HEK293 (cell line): ENCODE measurements around the gene SCUBE3.
A peak's percentile ranks its signal among the peaks of the same experiment; 100 is the strongest.

Source experiments
- CTCF ChIA-PET: fragments of 350-600 bp; formaldehyde crosslinking; extraction: SDS; loops from one replicate; lab custom pipeline; 2021; ENCODE audit warnings: antibody characterized with exemption; lab: Yijun Ruan, JAX
- POLR2A ChIA-PET: fragments of 300-600 bp; formaldehyde crosslinking; extraction: SDS; loops from one replicate; lab custom pipeline; 2020; ENCODE audit warnings: antibody characterized with exemption, inconsistent platforms; lab: Yijun Ruan, JAX
- H3K27ac ChIP-seq: fragments of 200-500 bp; sonication (Bioruptor generic); 2 replicates; pipeline ENCODE4 v1.5.1; 2014; ENCODE audit warnings: low read depth, low read length, control low read depth, inconsistent platforms; ENCODE audit errors: extremely low read depth
- H3K36me3 ChIP-seq, 2 experiments: fragments of 200-500 bp in 1 of 2; sonication (Bioruptor generic) in 1 of 2; 1 replicate in 1 of 2; 2 replicates in 1 of 2; pipeline ENCODE4 v1.5.1; 2014 to 2017; ENCODE audit warnings: inconsistent platforms in 2 of 2, low read length in 2 of 2; ENCODE audit not compliant: control insufficient read depth in 2 of 2, insufficient read depth in 1 of 2
- H3K4me1 ChIP-seq: fragments of 200-500 bp; sonication (Bioruptor generic); 2 replicates; pipeline ENCODE4 v1.5.1; 2014; ENCODE audit warnings: mild to moderate bottlenecking, low read length, inconsistent platforms; ENCODE audit not compliant: control insufficient read depth, insufficient read depth
- H3K4me3 ChIP-seq: 2 replicates; pipeline ENCODE4 v1.5.1; 2011; ENCODE audit warnings: low read depth, mild to moderate bottlenecking, control low read depth, low read length, moderate library complexity
- H3K9me3 ChIP-seq: fragments of 200-500 bp; sonication (Bioruptor generic); 2 replicates; pipeline ENCODE4 v1.5.1; 2014; ENCODE audit warnings: low read depth, low read length, inconsistent platforms; ENCODE audit not compliant: control insufficient read depth, insufficient read depth
- ZBTB48 ChIP-seq: fragments of 450-650 bp; formaldehyde crosslinking; IDR thresholded peaks from 2 replicates; pipeline ENCODE4 v1.5.1; 2016; ENCODE audit warnings: missing biosample characterization, missing genetic modification characterization
- ZNF121 ChIP-seq: fragments of 450-650 bp; formaldehyde crosslinking; IDR thresholded peaks from 2 replicates; pipeline ENCODE4 v1.5.1; 2016; ENCODE audit warnings: missing biosample characterization, missing genetic modification characterization
- ZNF157 ChIP-seq: fragments of 450-650 bp; formaldehyde crosslinking; IDR thresholded peaks from 2 replicates; pipeline ENCODE4 v1.5.1; 2016; ENCODE audit warnings: missing biosample characterization, missing genetic modification characterization
- ZNF169 ChIP-seq: fragments of 450-650 bp; formaldehyde crosslinking; IDR thresholded peaks from 2 replicates; pipeline ENCODE4 v1.5.1; 2016; ENCODE audit warnings: missing biosample characterization, missing genetic modification characterization
- ZNF274 ChIP-seq, 2 experiments: fragments of 200-500 bp in 1 of 2; fragments of 450-650 bp in 1 of 2; sonication (Bioruptor generic) in 1 of 2; formaldehyde crosslinking in 1 of 2; IDR thresholded peaks; 2 replicates each; pipeline versions ENCODE4 v1.5.1 to v1.6.1; 2014 to 2016; ENCODE audit warnings: borderline replicate concordance in 1 of 2, inconsistent platforms in 1 of 2, low read length in 1 of 2, missing biosample characterization in 1 of 2, missing genetic modification characterization in 1 of 2
- ZNF292 ChIP-seq: fragments of 450-650 bp; formaldehyde crosslinking; IDR thresholded peaks from 2 replicates; pipeline ENCODE4 v1.5.1; 2016; ENCODE audit warnings: low read depth, missing biosample characterization, missing genetic modification characterization, borderline replicate concordance
- ZNF433 ChIP-seq: fragments of 450-650 bp; formaldehyde crosslinking; IDR thresholded peaks from 2 replicates; pipeline ENCODE4 v1.5.1; 2016; ENCODE audit warnings: missing biosample characterization, missing genetic modification characterization, low read depth
- ZNF514 ChIP-seq: fragments of 450-650 bp; formaldehyde crosslinking; IDR thresholded peaks from 2 replicates; pipeline ENCODE4 v1.5.1; 2016; ENCODE audit warnings: missing biosample characterization, missing genetic modification characterization
- ZNF521 ChIP-seq: fragments of 450-650 bp; formaldehyde crosslinking; IDR thresholded peaks from 2 replicates; pipeline ENCODE4 v1.5.1; 2017; ENCODE audit warnings: missing biosample characterization, mild to moderate bottlenecking, missing genetic modification characterization
- ZNF558 ChIP-seq: fragments of 450-650 bp; formaldehyde crosslinking; IDR thresholded peaks from 2 replicates; pipeline ENCODE4 v1.5.1; 2016; ENCODE audit warnings: missing biosample characterization, missing genetic modification characterization
- ZNF585B ChIP-seq: fragments of 450-650 bp; formaldehyde crosslinking; IDR thresholded peaks from 2 replicates; pipeline ENCODE4 v1.5.1; 2016; ENCODE audit warnings: missing biosample characterization, missing genetic modification characterization
- ZNF600 ChIP-seq: fragments of 450-650 bp; formaldehyde crosslinking; IDR thresholded peaks from 2 replicates; pipeline ENCODE4 v1.5.1; 2016; ENCODE audit warnings: missing biosample characterization, missing genetic modification characterization
- ZNF621 ChIP-seq: fragments of 450-650 bp; formaldehyde crosslinking; IDR thresholded peaks from 2 replicates; pipeline ENCODE4 v1.5.1; 2017; ENCODE audit warnings: missing biosample characterization, missing genetic modification characterization
- ZNF777 ChIP-seq: fragments of 450-650 bp; formaldehyde crosslinking; IDR thresholded peaks from 2 replicates; pipeline ENCODE4 v1.5.1; 2017; ENCODE audit warnings: missing biosample characterization, missing genetic modification characterization, borderline replicate concordance
- TF ChIP-seq, protein P1 (sequence below): fragments of 450-650 bp; formaldehyde crosslinking; IDR thresholded peaks from 2 replicates; pipeline ENCODE4 v1.5.1; 2017; ENCODE audit warnings: missing biosample characterization, mild to moderate bottlenecking, missing genetic modification characterization, moderate library complexity
- TF ChIP-seq, protein P2 (sequence below): fragments of 450-650 bp; formaldehyde crosslinking; IDR thresholded peaks from 2 replicates; pipeline ENCODE4 v1.5.1; 2017; ENCODE audit warnings: missing biosample characterization, missing genetic modification characterization
- TF ChIP-seq, protein P3 (sequence below): fragments of 450-650 bp; formaldehyde crosslinking; IDR thresholded peaks from 2 replicates; pipeline ENCODE4 v1.5.1; 2016; ENCODE audit warnings: missing biosample characterization, missing genetic modification characterization
- TF ChIP-seq, protein P4 (sequence below): fragments of 450-650 bp; formaldehyde crosslinking; IDR thresholded peaks from 2 replicates; pipeline ENCODE4 v1.5.1; 2016; ENCODE audit warnings: missing biosample characterization, missing genetic modification characterization
- TF ChIP-seq, protein P5 (sequence below): fragments of 450-650 bp; IDR thresholded peaks from 2 replicates; pipeline ENCODE4 v1.5.1; 2018; ENCODE audit warnings: missing biosample characterization, mild to moderate bottlenecking, missing genetic modification characterization

The SCUBE3 gene

DNA sequence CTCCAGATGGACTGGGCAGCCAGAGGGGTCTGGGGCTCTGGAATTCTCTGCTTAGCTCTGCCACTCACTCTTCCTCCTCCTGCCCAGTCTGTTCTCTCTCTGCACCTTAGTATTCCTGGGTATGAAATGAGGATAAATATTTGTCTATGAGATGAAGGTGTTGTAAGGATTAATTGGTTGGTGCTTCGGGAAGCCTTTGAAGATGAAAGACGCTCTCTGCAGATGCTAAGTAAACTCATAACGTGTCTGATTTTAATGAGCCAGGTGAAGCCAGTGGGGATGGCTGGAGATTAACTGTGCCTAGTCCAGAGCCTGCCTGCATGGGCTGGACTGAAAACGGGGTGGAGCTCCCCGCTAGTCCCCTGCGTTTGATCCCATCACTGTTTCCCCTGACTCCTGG is 49.5 kb upstream of the SCUBE3 start:
- Histone ChIP-seq H3K9me3 (no peaks in the 10 kb centered on the region), H3K4me3 (no peak overlapping the region), H3K36me3 (no peaks in the 10 kb centered on the region), H3K27ac (no peak overlapping the region), H3K4me1 (no peaks in the 10 kb centered on the region; the same call in 1 of the 2 replicates)
- ChIA-PET POLR2A (no interaction called here), CTCF (interaction anchor here (1.0 kb wide), 1 partner anchor 41 kb away, joined by 3 read pairs; no protein-coding TSS in a partner anchor)
- no peak for TF ChIP-seq ZNF292 (tag by site-specific recombination)
- peak; percentile 77 for TF ChIP-seq ZNF558 (tag by site-specific recombination)

DNA sequence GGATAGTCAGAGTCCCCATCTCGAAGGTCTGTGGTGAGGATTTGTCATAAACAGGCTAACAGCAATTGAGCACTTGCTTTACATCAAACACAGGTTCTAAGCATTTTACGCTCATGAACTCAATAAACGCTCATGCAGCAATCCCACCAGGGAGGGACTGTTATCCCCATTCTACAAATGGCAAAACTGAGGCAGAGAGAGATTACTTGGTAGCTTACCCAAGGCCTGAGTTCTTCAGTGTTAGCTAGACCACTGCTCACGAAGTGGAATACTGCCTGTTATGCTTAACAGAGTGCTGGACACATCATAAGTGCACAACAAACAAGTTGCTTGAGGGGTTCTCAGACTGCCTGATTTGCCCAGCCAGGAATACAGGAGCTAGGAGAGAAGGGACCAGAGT is 48.9 kb upstream of the SCUBE3 start:
- no peaks in the 10 kb centered on the region for H3K36me3 ChIP-seq
- no peaks in the 10 kb centered on the region; the same call in 1 of the 2 replicates for H3K4me1 ChIP-seq
- CTCF ChIA-PET = interaction anchor here (0.8 kb wide), 1 partner anchor 76 kb away, joined by 4 read pairs; no protein-coding TSS in a partner anchor
- POLR2A ChIA-PET = no interaction called here
- no peak overlapping the region for H3K27ac ChIP-seq
- H3K9me3 ChIP-seq = no peaks in the 10 kb centered on the region
- TF ChIP-seq ZNF621 (no peak), ZNF274 (IDR thresholded peaks at IDR 0.05; ENCODE audit: low read length) (no peak), ZNF274 (tag by site-specific recombination; IDR thresholded peaks at IDR 0.05; ENCODE audit: borderline replicate concordance) (no peak), ZNF585B (no peak), ZNF514 (tag by site-specific recombination) (no peak), ZNF121 (tag by site-specific recombination) (no peak), ZNF521 (tag by site-specific recombination) (no peak), ZNF600 (no peak)
- TF ChIP-seq, protein P1, sequence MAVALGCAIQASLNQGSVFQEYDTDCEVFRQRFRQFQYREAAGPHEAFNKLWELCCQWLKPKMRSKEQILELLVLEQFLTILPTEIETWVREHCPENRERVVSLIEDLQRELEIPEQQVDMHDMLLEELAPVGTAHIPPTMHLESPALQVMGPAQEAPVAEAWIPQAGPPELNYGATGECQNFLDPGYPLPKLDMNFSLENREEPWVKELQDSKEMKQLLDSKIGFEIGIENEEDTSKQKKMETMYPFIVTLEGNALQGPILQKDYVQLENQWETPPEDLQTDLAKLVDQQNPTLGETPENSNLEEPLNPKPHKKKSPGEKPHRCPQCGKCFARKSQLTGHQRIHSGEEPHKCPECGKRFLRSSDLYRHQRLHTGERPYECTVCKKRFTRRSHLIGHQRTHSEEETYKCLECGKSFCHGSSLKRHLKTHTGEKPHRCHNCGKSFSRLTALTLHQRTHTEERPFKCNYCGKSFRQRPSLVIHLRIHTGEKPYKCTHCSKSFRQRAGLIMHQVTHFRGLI (tag by site-specific recombination) = no peak
- TF ChIP-seq, protein P2, sequence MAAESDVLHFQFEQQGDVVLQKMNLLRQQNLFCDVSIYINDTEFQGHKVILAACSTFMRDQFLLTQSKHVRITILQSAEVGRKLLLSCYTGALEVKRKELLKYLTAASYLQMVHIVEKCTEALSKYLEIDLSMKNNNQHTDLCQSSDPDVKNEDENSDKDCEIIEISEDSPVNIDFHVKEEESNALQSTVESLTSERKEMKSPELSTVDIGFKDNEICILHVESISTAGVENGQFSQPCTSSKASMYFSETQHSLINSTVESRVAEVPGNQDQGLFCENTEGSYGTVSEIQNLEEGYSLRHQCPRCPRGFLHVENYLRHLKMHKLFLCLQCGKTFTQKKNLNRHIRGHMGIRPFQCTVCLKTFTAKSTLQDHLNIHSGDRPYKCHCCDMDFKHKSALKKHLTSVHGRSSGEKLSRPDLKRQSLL = no peak
- H3K4me3 ChIP-seq = no peak overlapping the region

DNA sequence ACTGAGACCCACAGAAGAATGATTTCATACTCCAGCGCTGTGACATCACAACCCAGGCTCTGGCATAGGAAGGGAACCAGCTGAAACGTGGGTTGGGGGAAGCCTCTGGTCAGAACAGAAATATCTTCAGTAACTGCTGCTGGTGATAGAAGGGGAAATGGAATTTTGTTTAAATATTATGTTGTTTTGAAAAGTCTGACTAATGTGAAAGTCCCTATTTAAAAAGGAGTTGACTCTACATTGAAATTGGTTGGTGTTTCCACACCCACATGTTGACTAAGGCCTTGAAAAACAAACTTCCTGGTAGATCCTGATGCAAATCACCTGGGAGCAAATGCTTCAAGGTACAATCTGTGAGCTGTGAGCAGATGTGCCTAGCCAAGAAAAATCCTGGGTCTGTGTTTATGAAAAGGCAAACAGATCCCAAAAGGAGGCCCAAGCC is 48.1 kb upstream of the SCUBE3 start:
- Histone ChIP-seq H3K4me1 (no peaks in the 10 kb centered on the region; the same call in 1 of the 2 replicates), H3K27ac (no peak overlapping the region), H3K36me3 (no peaks in the 10 kb centered on the region), H3K4me3 (no peak overlapping the region), H3K9me3 (no peaks in the 10 kb centered on the region)
- POLR2A ChIA-PET = no interaction called here
- CTCF ChIA-PET = interaction anchor here (0.8 kb wide), 1 partner anchor 75 kb away, joined by 4 read pairs; no protein-coding TSS in a partner anchor
- TF ChIP-seq, protein P3, sequence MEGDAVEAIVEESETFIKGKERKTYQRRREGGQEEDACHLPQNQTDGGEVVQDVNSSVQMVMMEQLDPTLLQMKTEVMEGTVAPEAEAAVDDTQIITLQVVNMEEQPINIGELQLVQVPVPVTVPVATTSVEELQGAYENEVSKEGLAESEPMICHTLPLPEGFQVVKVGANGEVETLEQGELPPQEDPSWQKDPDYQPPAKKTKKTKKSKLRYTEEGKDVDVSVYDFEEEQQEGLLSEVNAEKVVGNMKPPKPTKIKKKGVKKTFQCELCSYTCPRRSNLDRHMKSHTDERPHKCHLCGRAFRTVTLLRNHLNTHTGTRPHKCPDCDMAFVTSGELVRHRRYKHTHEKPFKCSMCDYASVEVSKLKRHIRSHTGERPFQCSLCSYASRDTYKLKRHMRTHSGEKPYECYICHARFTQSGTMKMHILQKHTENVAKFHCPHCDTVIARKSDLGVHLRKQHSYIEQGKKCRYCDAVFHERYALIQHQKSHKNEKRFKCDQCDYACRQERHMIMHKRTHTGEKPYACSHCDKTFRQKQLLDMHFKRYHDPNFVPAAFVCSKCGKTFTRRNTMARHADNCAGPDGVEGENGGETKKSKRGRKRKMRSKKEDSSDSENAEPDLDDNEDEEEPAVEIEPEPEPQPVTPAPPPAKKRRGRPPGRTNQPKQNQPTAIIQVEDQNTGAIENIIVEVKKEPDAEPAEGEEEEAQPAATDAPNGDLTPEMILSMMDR (tag by site-specific recombination) = no peak
- TF ChIP-seq ZNF433 (tag by site-specific recombination) (no peak), ZBTB48 (tag by site-specific recombination) (no peak), ZNF157 (tag by site-specific recombination) (no peak), ZNF777 (tag by site-specific recombination) (no peak), ZNF169 (tag by site-specific recombination) (no peak), ZNF274 (IDR thresholded peaks at IDR 0.05; ENCODE audit: low read length) (no peak), ZNF274 (tag by site-specific recombination; IDR thresholded peaks at IDR 0.05; ENCODE audit: borderline replicate concordance) (no peak), ZNF621 (no peak)
- TF ChIP-seq, protein P4, sequence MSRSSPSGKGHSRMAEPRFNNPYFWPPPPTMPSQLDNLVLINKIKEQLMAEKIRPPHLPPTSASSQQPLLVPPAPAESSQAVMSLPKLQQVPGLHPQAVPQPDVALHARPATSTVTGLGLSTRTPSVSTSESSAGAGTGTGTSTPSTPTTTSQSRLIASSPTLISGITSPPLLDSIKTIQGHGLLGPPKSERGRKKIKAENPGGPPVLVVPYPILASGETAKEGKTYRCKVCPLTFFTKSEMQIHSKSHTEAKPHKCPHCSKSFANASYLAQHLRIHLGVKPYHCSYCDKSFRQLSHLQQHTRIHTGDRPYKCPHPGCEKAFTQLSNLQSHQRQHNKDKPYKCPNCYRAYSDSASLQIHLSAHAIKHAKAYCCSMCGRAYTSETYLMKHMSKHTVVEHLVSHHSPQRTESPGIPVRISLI (tag by site-specific recombination) = no peak
- TF ChIP-seq, protein P5, sequence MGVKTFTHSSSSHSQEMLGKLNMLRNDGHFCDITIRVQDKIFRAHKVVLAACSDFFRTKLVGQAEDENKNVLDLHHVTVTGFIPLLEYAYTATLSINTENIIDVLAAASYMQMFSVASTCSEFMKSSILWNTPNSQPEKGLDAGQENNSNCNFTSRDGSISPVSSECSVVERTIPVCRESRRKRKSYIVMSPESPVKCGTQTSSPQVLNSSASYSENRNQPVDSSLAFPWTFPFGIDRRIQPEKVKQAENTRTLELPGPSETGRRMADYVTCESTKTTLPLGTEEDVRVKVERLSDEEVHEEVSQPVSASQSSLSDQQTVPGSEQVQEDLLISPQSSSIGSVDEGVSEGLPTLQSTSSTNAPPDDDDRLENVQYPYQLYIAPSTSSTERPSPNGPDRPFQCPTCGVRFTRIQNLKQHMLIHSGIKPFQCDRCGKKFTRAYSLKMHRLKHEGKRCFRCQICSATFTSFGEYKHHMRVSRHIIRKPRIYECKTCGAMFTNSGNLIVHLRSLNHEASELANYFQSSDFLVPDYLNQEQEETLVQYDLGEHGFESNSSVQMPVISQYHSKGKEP = no peak
- TF ChIP-seq, all 188 proteins: peak for 0
